Measurements from ENCODE around the gene MSX2.

- TF ChIP-seq CTCF (conservative IDR thresholded peaks at IDR 0.05; ENCODE audit: low read depth in 2 of 2) (no peak), ZNF331 (CRISPR knock-in tag; IDR thresholded peaks at IDR 0.05; ENCODE audit: low read depth) (no peak), POLR2AphosphoS5 (IDR thresholded peaks at IDR 0.05; ENCODE audit: low read depth) (no peak), EZH2phosphoT487 (IDR thresholded peaks at IDR 0.05; ENCODE audit: unreplicated experiment) (no peak), JUNB (IDR thresholded peaks at IDR 0.05; ENCODE audit: unreplicated experiment) (no peak)
These were observed 2.8 kb downstream of the MSX2 start for GRCh38 chr5:174726916-174727793.
